Esophagus squamous epithelium (tissue), 5 donors: ENCODE results near the gene CREB5. TPM values are rescaled to one million over a fixed set of nuclear protein-coding genes. Genes with fewer than 3 reads are reported as not detected.

Experiments
- DNase-seq: peaks from one replicate; lab custom pipeline; 2025; lab: John Stamatoyannopoulos, UW
- H3K27ac ChIP-seq, 4 donors: fragments of 200-600 bp; sonication (generic); one replicate each; pipeline ENCODE4 v1.5.1; 2016 to 2019; ENCODE audit warnings: mild to moderate bottlenecking in 1 of 4
- H3K27me3 ChIP-seq, 4 donors: fragments of 200-600 bp; sonication (generic); 1 replicate in 3 of 4; 2 replicates in 1 of 4; pipeline versions ENCODE4 v1.5.1 to v1.6.0; 2017 to 2021; ENCODE audit warnings: antibody characterized with exemption in 1 of 4
- H3K36me3 ChIP-seq, 3 donors: fragments of 200-600 bp; sonication (generic); one replicate each; pipeline ENCODE4 v1.5.1; 2016 to 2019
- H3K4me1 ChIP-seq, 3 donors: fragments of 200-600 bp; sonication (generic); one replicate each; pipeline ENCODE4 v1.5.1; 2017 to 2019
- H3K4me3 ChIP-seq, 4 donors: fragments of 200-600 bp; sonication (generic); 1 replicate in 3 of 4; 2 replicates in 1 of 4; pipeline ENCODE4 v1.5.1; 2016 to 2019; ENCODE audit warnings: mild to moderate bottlenecking in 2 of 4, moderate library complexity in 1 of 4
- H3K9me3 ChIP-seq, 3 donors: fragments of 200-600 bp; sonication (generic); one replicate each; pipeline ENCODE4 v1.5.1; 2016 to 2019
- POLR2A ChIP-seq, 4 donors: fragments of 450-650 bp; IDR thresholded peaks; one replicate each; pipeline ENCODE4 v1.6.1; 2017; ENCODE audit warnings: antibody characterized with exemption in 4 of 4, mild to moderate bottlenecking in 4 of 4, moderate library complexity in 3 of 4
- WGBS, 2 donors: methylation state at CpG; one replicate each; pipeline ENCODE4 v1.1.5; 2018; 5-methylcytosine and 5-hydroxymethylcytosine counted together
- intact Hi-C: fragments of 100-400 bp; cut with DNase I; formaldehyde crosslinking; loops from one replicate; pipeline ENCODE4 v1.15.0; 2022
- total RNA-seq, 4 donors: library from RNA; depleted of rRNA; stranded (reverse); fragments of >200 nt; gene quantifications; one replicate each; pipeline ENCODE4 v1.1.0, GENCODE V29; 2016
- TF ChIP-seq, protein P1 (sequence below), 6 experiments: fragments of 450-650 bp in 4 of 6; fragments of 200-600 bp in 2 of 6; sonication (generic) in 2 of 6; IDR thresholded peaks; one replicate each; pipeline ENCODE4 v1.5.1; 2016 to 2019; ENCODE audit warnings: antibody characterized with exemption in 6 of 6, mild to moderate bottlenecking in 4 of 6, moderate library complexity in 4 of 6
- donor health status: DM: yes; HTN: yes; CAD: no.

CREB5 gene
- total RNA-seq, 4 donors from 2014 or later: 0.30 to 5.0 (median 2.2) TPM

GRCh38 chr7:28640001-28640400 lies 227.7 kb downstream of the CREB5 start:
- TF ChIP-seq, protein P1, sequence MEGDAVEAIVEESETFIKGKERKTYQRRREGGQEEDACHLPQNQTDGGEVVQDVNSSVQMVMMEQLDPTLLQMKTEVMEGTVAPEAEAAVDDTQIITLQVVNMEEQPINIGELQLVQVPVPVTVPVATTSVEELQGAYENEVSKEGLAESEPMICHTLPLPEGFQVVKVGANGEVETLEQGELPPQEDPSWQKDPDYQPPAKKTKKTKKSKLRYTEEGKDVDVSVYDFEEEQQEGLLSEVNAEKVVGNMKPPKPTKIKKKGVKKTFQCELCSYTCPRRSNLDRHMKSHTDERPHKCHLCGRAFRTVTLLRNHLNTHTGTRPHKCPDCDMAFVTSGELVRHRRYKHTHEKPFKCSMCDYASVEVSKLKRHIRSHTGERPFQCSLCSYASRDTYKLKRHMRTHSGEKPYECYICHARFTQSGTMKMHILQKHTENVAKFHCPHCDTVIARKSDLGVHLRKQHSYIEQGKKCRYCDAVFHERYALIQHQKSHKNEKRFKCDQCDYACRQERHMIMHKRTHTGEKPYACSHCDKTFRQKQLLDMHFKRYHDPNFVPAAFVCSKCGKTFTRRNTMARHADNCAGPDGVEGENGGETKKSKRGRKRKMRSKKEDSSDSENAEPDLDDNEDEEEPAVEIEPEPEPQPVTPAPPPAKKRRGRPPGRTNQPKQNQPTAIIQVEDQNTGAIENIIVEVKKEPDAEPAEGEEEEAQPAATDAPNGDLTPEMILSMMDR (IDR thresholded peaks at IDR 0.05): no peak
- no peak for TF ChIP-seq POLR2A (IDR thresholded peaks at IDR 0.05)
- H3K36me3 ChIP-seq: no peaks in the 10 kb centered on the region
- no peak for DNase-seq
- H3K27me3 ChIP-seq: no peaks in the 10 kb centered on the region
- peaks cover 0 to 9% (median 0%) of the 10 kb centered on the region in 3 donors for H3K4me1 ChIP-seq
- no peak overlapping the region for H3K4me3 ChIP-seq
- intact Hi-C loops: no loop called here
- H3K27ac ChIP-seq: no peak overlapping the region
- 93 to 96% methylated on average over 2 of the region's 2 CpGs for WGBS, 2 donors
- no peaks in the 10 kb centered on the region for H3K9me3 ChIP-seq

GRCh38 chr7:28641752-28642545 lies 229.6 kb downstream of the CREB5 start:
- H3K27me3 ChIP-seq: no peaks in the 10 kb centered on the region
- intact Hi-C loops: no loop called here
- H3K4me3 ChIP-seq: no peak overlapping the region
- 72 to 80% methylated on average over 11 of the region's 11 CpGs for WGBS, 2 donors
- H3K4me1 ChIP-seq: peaks cover 0 to 9% (median 0%) of the 10 kb centered on the region in 3 donors
- TF ChIP-seq, protein P1 (IDR thresholded peaks at IDR 0.05): no peak
- no peak for TF ChIP-seq POLR2A (IDR thresholded peaks at IDR 0.05)
- H3K36me3 ChIP-seq: no peaks in the 10 kb centered on the region
- H3K27ac ChIP-seq: no peak overlapping the region
- H3K9me3 ChIP-seq: no peaks in the 10 kb centered on the region
- no peak for DNase-seq

DNA sequence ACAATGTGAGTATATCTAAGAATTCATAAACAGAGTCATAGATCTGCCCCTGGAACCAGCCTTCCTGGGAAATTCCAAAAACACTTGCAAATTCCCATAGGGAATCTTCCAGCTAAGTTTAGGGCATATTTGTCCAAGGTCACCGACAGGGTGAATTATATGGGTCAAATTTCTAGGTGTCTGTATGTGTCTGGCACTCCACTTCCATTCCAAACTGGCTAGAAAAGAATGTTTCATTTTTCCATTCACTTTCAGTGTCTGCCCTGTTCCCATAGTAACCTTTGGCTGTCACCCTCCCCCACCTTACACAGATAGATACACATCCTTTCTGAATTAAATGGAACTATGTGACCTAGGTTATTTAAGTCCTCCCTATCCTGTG lies 230.9 kb downstream of the CREB5 start:
- Histone ChIP-seq H3K9me3 (no peaks in the 10 kb centered on the region), H3K27me3 (no peaks in the 10 kb centered on the region)
- WGBS, 2 donors: 67 to 72% methylated on average over 1 of the region's 1 CpG

DNA sequence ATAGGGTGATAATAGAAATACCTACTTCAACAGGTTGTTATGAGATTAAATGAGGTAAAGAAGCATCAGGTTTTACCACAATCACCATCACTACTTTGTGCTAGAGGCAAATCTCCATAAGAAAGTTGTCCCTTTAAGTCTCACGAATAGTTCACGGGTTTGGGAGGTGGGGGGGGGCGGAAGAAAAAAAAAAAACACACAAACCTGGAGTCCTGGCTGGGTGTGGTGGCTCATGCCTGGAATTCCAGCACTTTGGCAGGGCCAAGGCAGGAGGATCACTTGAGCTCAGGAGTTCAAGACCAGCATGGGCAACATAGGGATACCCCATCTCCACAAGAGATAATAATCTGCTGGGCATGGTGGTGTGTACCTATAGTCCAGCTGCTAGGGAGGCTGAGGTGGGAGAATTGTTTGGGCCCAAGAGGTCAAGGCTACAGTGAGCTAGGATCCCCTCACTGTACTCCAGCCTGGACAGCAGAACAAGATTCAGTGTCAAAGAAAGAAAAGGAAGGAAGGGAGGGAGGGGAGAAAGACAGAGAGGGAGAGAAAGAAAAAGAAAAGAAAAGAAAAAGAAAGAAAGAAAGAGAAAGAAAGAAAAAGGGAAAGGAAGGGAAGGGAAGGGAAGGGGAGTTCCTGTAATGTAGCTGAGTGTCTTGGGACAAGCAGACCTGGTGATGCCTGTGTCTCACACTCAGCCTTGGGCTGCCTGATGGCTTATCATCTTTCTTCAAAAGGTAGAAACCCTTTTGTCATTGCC lies 231.4 kb downstream of the CREB5 start:
- no peak overlapping the region for H3K4me3 ChIP-seq
- peaks cover 0 to 9% (median 0%) of the 10 kb centered on the region in 3 donors for H3K4me1 ChIP-seq
- TF ChIP-seq POLR2A (IDR thresholded peaks at IDR 0.05): no peak
- TF ChIP-seq, protein P1 (IDR thresholded peaks at IDR 0.05): no peak
- H3K36me3 ChIP-seq: no peaks in the 10 kb centered on the region
- DNase-seq: no peak
- intact Hi-C loops: no loop called here
- H3K9me3 ChIP-seq: no peaks in the 10 kb centered on the region
- 23 to 80% methylated on average over 2 to 3 of the region's 3 CpGs for WGBS, 2 donors
- no peaks in the 10 kb centered on the region for H3K27me3 ChIP-seq
- no peak overlapping the region for H3K27ac ChIP-seq

More for the DNA sequence above, 230.9 kb downstream of the CREB5 start:
- intact Hi-C loops: no loop called here
- H3K4me3 ChIP-seq: no peak overlapping the region
- no peak for TF ChIP-seq POLR2A (IDR thresholded peaks at IDR 0.05)
- TF ChIP-seq, protein P1 (IDR thresholded peaks at IDR 0.05): no peak
- H3K36me3 ChIP-seq: no peaks in the 10 kb centered on the region
- H3K27ac ChIP-seq: no peak overlapping the region
- peaks cover 0 to 9% (median 0%) of the 10 kb centered on the region in 3 donors for H3K4me1 ChIP-seq
- DNase-seq: no peak

GRCh38 chr7:28645866-28646265 lies 233.5 kb downstream of the CREB5 start:
- TF ChIP-seq POLR2A (IDR thresholded peaks at IDR 0.05): no peak
- TF ChIP-seq, protein P1 (IDR thresholded peaks at IDR 0.05): no peak
- Histone ChIP-seq H3K9me3 (no peaks in the 10 kb centered on the region), H3K36me3 (no peaks in the 10 kb centered on the region), H3K27ac (no peak overlapping the region), H3K4me3 (no peak overlapping the region), H3K4me1 (peaks cover 0 to 9% (median 0%) of the 10 kb centered on the region in 3 donors), H3K27me3 (no peaks in the 10 kb centered on the region)
- intact Hi-C loops: no loop called here
- DNase-seq: no peak
- WGBS, 2 donors: 77 to 80% methylated on average over 1 of the region's 1 CpG
